ENCODE measurements around the gene RPAP3.
"Not testable (repeated sequence)": the region's sequence is repeated elsewhere in the genome, so short reads cannot be mapped to it uniquely, and the experiment has no call there.

RPAP3 gene

DNA sequence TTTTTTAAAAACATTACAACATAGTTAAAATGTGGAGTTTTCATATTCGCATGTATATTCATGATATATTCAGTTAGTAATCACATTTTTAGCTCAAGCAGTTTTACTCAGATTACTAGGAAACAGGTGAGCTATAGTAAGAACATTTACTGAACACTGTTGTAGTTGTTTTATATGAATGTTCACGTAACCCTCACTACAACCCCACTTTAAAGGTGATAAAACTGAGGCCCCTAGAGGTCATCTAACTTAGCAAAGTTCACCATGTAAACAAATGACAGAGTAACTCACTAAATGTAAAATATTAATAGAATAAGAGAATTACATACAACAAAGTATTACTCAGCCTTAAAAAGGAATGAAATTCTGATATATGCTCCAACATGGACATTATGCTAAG lies 26.0 kb downstream of the RPAP3 start:
- H3K4me3 ChIP-seq (ENCODE audit: low read depth in 1 of 2, low read length in 2 of 2), result no peak overlapping the region
- H3K36me3 ChIP-seq (ENCODE audit: insufficient read depth, low read length), result peaks cover 37% of the 10 kb centered on the region
- no peaks in the 10 kb centered on the region for H3K27me3 ChIP-seq (ENCODE audit: insufficient read depth, low read length, poor library complexity)
- no peak for TF ChIP-seq EZH2 (IDR thresholded peaks at IDR 0.05; ENCODE audit: borderline replicate concordance, low read depth, low read length, severe bottlenecking)
- TF ChIP-seq, protein P1, sequence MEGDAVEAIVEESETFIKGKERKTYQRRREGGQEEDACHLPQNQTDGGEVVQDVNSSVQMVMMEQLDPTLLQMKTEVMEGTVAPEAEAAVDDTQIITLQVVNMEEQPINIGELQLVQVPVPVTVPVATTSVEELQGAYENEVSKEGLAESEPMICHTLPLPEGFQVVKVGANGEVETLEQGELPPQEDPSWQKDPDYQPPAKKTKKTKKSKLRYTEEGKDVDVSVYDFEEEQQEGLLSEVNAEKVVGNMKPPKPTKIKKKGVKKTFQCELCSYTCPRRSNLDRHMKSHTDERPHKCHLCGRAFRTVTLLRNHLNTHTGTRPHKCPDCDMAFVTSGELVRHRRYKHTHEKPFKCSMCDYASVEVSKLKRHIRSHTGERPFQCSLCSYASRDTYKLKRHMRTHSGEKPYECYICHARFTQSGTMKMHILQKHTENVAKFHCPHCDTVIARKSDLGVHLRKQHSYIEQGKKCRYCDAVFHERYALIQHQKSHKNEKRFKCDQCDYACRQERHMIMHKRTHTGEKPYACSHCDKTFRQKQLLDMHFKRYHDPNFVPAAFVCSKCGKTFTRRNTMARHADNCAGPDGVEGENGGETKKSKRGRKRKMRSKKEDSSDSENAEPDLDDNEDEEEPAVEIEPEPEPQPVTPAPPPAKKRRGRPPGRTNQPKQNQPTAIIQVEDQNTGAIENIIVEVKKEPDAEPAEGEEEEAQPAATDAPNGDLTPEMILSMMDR (IDR thresholded peaks at IDR 0.05; ENCODE audit: borderline replicate concordance, extremely low read depth, low read length, poor library complexity, severe bottlenecking), result no peak
- H3K4me2 ChIP-seq (ENCODE audit: insufficient read depth, low read length), result no peak overlapping the region
- ATAC-seq (ENCODE audit: insufficient read depth, low read depth) (no peak), DNase-seq (no peak)
- no peaks in the 10 kb centered on the region for H3K79me2 ChIP-seq (ENCODE audit: insufficient read depth, low read length)
- H2AFZ ChIP-seq (ENCODE audit: low read depth, low read length), result no peak overlapping the region
- no peaks in the 10 kb centered on the region for H3K9me3 ChIP-seq (ENCODE audit: insufficient read depth, low read length, severe bottlenecking)
- H3K27ac ChIP-seq (ENCODE audit: low read length), result no peak overlapping the region
- no peaks in the 10 kb centered on the region for H4K20me1 ChIP-seq (ENCODE audit: insufficient read depth, low read length)
- no peak overlapping the region for H3K9ac ChIP-seq (ENCODE audit: low read depth, low read length)
- no peaks in the 10 kb centered on the region for H3K4me1 ChIP-seq (ENCODE audit: insufficient read depth, low read length)

DNA sequence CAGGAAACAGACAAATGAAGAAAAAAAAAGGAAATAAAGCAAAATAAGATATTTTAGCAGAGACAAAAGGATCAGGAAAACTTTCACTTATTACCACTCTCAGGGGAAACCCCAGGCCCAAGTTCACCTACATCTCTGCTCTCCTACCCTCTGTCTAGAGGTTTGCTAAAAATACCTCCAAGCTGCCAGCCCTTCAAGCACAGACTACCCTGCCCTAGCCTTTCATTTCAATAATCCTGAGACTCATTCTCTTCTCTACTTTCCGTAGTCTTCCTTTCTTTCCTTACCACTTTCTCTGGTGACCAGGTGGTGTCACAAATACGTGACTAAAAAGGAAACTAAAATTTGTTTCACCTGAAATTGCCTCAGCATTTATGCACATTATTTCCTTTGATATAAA lies 33.8 kb downstream of the RPAP3 start:
- Histone ChIP-seq H3K27me3 (ENCODE audit: insufficient read depth, low read length, poor library complexity) (no peaks in the 10 kb centered on the region), H4K20me1 (ENCODE audit: insufficient read depth, low read length) (no peaks in the 10 kb centered on the region), H3K9me3 (ENCODE audit: insufficient read depth, low read length, severe bottlenecking) (no peaks in the 10 kb centered on the region), H3K79me2 (ENCODE audit: insufficient read depth, low read length) (no peaks in the 10 kb centered on the region), H3K36me3 (ENCODE audit: insufficient read depth, low read length) (peaks cover 52% of the 10 kb centered on the region), H3K4me3 (ENCODE audit: low read depth in 1 of 2, low read length in 2 of 2) (no peak overlapping the region), H3K4me2 (ENCODE audit: insufficient read depth, low read length) (no peak overlapping the region), H3K4me1 (ENCODE audit: insufficient read depth, low read length) (no peaks in the 10 kb centered on the region), H3K9ac (ENCODE audit: low read depth, low read length) (no peak overlapping the region), H2AFZ (ENCODE audit: low read depth, low read length) (no peak overlapping the region), H3K27ac (ENCODE audit: low read length) (no peak overlapping the region)
- TF ChIP-seq, protein P1 (IDR thresholded peaks at IDR 0.05; ENCODE audit: borderline replicate concordance, extremely low read depth, low read length, poor library complexity, severe bottlenecking), result no peak
- no peak for TF ChIP-seq EZH2 (IDR thresholded peaks at IDR 0.05; ENCODE audit: borderline replicate concordance, low read depth, low read length, severe bottlenecking)
- no peak for ATAC-seq (ENCODE audit: insufficient read depth, low read depth)
- no peak for DNase-seq

DNA sequence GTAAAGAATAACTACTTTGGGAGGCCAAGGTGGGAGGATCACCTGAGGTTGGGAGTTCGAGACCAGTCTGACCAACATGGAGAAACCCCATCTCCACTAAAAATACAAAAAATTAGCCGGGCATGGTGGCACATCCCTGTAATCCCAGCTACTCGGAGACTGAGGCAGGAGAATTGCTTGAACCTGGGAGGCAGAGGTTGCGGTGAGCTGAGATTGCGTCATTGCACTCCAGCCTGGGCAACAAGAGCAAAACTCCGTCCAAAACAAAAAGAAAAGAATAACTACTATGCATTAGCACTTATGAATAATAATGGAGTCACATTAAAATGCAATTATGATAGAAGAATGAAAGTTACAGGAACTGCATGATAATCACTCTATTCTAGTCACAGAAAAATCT lies 37.9 kb downstream of the RPAP3 start:
- not testable (repeated sequence) for H3K9me3 ChIP-seq (ENCODE audit: insufficient read depth, low read length, severe bottlenecking); H3K9ac ChIP-seq (ENCODE audit: low read depth, low read length); H3K27me3 ChIP-seq (ENCODE audit: insufficient read depth, low read length, poor library complexity); H3K4me3 ChIP-seq (ENCODE audit: low read depth in 1 of 2, low read length in 2 of 2); H4K20me1 ChIP-seq (ENCODE audit: insufficient read depth, low read length); DNase-seq; H3K4me2 ChIP-seq (ENCODE audit: insufficient read depth, low read length); H3K79me2 ChIP-seq (ENCODE audit: insufficient read depth, low read length); ATAC-seq (ENCODE audit: insufficient read depth, low read depth); H3K27ac ChIP-seq (ENCODE audit: low read length); H3K4me1 ChIP-seq (ENCODE audit: insufficient read depth, low read length); H2AFZ ChIP-seq (ENCODE audit: low read depth, low read length)
- peaks cover 73% of the 10 kb centered on the region for H3K36me3 ChIP-seq (ENCODE audit: insufficient read depth, low read length)

DNA sequence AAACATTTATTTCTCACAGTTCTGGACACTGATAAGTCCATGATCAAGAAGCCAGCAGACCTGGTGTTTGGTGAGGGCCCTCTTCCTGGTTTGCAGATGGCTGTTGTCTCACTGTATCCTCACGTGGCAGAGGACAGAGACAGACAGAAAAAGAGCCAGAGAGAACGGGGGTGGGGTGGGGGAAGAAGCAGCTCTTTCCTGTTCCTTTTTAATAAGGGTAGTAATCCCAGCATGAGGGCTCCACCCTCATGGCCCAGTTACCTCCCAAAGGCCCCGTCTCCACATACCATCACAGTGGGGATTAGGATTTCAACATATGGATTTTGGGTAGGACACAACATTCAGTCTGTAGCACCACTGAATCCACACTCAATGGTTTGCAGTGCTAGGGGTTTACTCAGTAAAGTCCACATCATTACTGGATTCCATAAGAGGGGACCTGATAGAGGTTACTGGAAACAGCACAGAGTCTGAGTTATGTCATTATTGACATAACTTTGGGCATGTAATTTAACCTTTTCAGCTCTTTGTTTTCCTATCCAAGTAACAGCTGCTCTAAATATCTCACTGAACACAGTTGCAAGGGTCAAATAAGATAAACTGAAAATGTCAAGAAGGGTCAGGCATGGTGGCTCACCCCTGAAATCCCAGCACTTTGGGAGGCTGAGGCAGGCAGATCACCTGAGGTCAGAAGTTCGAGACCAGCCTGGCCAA lies 53.2 kb downstream of the RPAP3 start:
- Histone ChIP-seq H4K20me1 (ENCODE audit: insufficient read depth, low read length) (no peaks in the 10 kb centered on the region), H3K4me1 (ENCODE audit: insufficient read depth, low read length) (no peaks in the 10 kb centered on the region), H2AFZ (ENCODE audit: low read depth, low read length) (no peak overlapping the region), H3K4me2 (ENCODE audit: insufficient read depth, low read length) (no peak overlapping the region), H3K36me3 (ENCODE audit: insufficient read depth, low read length) (peaks cover 9% of the 10 kb centered on the region), H3K27me3 (ENCODE audit: insufficient read depth, low read length, poor library complexity) (no peaks in the 10 kb centered on the region), H3K4me3 (ENCODE audit: low read depth in 1 of 2, low read length in 2 of 2) (no peak overlapping the region), H3K9ac (ENCODE audit: low read depth, low read length) (no peak overlapping the region), H3K79me2 (ENCODE audit: insufficient read depth, low read length) (no peaks in the 10 kb centered on the region), H3K9me3 (ENCODE audit: insufficient read depth, low read length, severe bottlenecking) (no peaks in the 10 kb centered on the region), H3K27ac (ENCODE audit: low read length) (no peak overlapping the region)
- TF ChIP-seq, protein P1 (IDR thresholded peaks at IDR 0.05; ENCODE audit: borderline replicate concordance, extremely low read depth, low read length, poor library complexity, severe bottlenecking), result no peak
- TF ChIP-seq EZH2 (IDR thresholded peaks at IDR 0.05; ENCODE audit: borderline replicate concordance, low read depth, low read length, severe bottlenecking), result no peak
- ATAC-seq (ENCODE audit: insufficient read depth, low read depth) (no peak), DNase-seq (no peak)
